PFSK-1 (cell line): ENCODE measurements around the gene PTN.

ENCODE experiments used
- FOXP2 ChIP-seq: optimal IDR thresholded peaks from 2 replicates; pipeline ENCODE3; 2011; ENCODE audit warnings: borderline replicate concordance, control low read depth, inconsistent platforms; ENCODE audit not compliant: insufficient read depth; ENCODE audit errors: extremely low read length, extremely low read depth
- POLR2AphosphoS5 ChIP-seq: IDR thresholded peaks from 2 replicates; pipeline ENCODE4 v1.6.1; 2012; ENCODE audit warnings: low read depth, mild to moderate bottlenecking, control low read depth, low read length, moderate library complexity
- SIN3A ChIP-seq: IDR thresholded peaks from 2 replicates; pipeline ENCODE4 v1.6.1; 2012; ENCODE audit warnings: mild to moderate bottlenecking, low read length, moderate library complexity, borderline replicate concordance; ENCODE audit not compliant: insufficient read depth
- TAF1 ChIP-seq: IDR thresholded peaks from 2 replicates; pipeline ENCODE4 v1.6.1; 2012; ENCODE audit warnings: low read length, control low read depth, borderline replicate concordance; ENCODE audit not compliant: insufficient read depth
- TF ChIP-seq, protein P1 (sequence below), 2 experiments: IDR thresholded peaks; 2 replicates each; pipeline versions ENCODE4 v1.6.1 to v1.8.0; 2011 to 2012; ENCODE audit warnings: low read depth in 2 of 2, low read length in 2 of 2, control low read depth in 1 of 2, inconsistent platforms in 1 of 2, mild to moderate bottlenecking in 1 of 2, moderate library complexity in 1 of 2; ENCODE audit not compliant: insufficient read depth in 1 of 2

The PTN gene

DNA sequence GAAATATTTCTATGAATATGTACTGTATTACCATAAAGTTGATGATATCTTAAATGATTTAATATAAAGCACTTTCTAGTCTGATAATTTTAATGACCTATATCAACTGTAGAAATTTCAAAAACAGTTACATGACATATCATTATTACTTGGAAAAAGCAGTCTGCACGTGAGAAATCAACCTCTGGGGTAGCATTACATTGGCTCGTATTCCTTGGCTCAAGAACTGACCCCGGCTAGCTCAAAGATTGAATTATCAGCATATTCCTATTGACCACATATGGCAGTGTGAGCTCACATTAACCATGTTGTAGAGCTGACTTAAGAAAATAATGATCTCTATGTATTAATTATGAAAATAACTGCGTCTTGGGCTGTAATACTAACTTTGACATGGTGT is 139.3 kb downstream of the PTN start:
- TF ChIP-seq, protein P1, sequence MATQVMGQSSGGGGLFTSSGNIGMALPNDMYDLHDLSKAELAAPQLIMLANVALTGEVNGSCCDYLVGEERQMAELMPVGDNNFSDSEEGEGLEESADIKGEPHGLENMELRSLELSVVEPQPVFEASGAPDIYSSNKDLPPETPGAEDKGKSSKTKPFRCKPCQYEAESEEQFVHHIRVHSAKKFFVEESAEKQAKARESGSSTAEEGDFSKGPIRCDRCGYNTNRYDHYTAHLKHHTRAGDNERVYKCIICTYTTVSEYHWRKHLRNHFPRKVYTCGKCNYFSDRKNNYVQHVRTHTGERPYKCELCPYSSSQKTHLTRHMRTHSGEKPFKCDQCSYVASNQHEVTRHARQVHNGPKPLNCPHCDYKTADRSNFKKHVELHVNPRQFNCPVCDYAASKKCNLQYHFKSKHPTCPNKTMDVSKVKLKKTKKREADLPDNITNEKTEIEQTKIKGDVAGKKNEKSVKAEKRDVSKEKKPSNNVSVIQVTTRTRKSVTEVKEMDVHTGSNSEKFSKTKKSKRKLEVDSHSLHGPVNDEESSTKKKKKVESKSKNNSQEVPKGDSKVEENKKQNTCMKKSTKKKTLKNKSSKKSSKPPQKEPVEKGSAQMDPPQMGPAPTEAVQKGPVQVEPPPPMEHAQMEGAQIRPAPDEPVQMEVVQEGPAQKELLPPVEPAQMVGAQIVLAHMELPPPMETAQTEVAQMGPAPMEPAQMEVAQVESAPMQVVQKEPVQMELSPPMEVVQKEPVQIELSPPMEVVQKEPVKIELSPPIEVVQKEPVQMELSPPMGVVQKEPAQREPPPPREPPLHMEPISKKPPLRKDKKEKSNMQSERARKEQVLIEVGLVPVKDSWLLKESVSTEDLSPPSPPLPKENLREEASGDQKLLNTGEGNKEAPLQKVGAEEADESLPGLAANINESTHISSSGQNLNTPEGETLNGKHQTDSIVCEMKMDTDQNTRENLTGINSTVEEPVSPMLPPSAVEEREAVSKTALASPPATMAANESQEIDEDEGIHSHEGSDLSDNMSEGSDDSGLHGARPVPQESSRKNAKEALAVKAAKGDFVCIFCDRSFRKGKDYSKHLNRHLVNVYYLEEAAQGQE (IDR thresholded peaks at IDR 0.05; ENCODE audit: insufficient read depth in 1 of 2, low read depth in 2 of 2, low read length in 2 of 2), result no peak
- no peak for TF ChIP-seq SIN3A
- TF ChIP-seq POLR2AphosphoS5, result no peak
- no peak for TF ChIP-seq FOXP2
- no peak for TF ChIP-seq TAF1

DNA sequence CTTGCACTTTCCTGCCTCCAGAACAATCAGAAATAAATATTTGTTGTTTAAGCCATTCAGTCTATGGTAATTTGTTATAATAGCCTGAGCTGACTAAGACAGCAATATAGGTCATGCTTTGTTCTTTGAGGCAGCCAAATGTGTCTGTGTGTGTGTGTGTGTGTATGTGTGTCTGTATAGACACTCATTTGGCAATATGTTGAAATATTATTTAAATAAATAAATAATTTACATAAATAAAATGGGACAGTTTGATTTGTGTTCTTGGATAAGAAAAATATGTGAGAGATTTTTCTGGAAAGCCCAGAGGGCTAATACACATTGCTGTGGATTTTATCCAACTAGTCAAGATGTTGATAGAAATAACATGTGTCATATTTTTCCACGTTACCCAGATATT is 140.2 kb downstream of the PTN start:
- TF ChIP-seq, protein P1 (IDR thresholded peaks at IDR 0.05; ENCODE audit: insufficient read depth in 1 of 2, low read depth in 2 of 2, low read length in 2 of 2), result no peak
- TF ChIP-seq POLR2AphosphoS5, result no peak
- no peak for TF ChIP-seq FOXP2

DNA sequence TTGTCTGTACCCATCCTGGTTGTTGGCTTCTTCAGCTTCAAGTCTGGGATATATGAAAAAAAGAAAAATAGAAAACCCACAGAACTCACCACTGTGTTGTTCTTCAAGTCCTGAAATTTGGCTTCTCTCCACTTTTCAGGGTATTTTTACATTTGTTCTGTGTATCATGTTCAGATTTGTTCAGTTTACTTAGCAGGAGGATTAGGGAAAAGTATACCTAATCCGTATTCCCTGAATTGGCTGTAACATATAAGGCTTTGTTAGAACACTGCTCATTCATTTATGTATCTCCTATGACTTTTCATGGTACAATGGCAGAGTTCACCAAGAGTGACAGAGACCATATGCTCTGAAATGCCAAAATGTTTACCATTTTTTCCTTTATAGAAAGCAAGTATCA is 146.9 kb downstream of the PTN start:
- no peak for TF ChIP-seq POLR2AphosphoS5
- TF ChIP-seq SIN3A, result no peak
- TF ChIP-seq TAF1, result no peak
- no peak for TF ChIP-seq FOXP2
- TF ChIP-seq, protein P1 (IDR thresholded peaks at IDR 0.05; ENCODE audit: insufficient read depth in 1 of 2, low read depth in 2 of 2, low read length in 2 of 2), result no peak

DNA sequence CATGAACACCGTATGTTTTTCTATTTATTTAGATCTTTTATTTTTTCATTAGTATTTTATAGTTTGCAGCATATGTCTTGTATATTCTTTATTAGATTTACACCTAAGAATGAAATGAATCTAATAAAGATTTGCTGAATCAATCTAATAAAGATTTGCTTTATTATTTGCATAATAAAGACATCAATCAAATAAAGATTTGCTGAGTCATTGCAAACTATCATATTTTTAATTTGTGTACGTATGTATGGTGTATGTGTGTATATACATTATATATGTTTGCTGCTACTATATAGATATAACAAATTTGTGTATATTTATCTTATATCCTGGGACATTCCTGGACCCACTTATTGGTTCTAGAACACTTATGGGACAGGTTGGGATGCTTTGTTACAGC is 147.5 kb downstream of the PTN start:
- no peak for TF ChIP-seq TAF1
- TF ChIP-seq POLR2AphosphoS5, result no peak
- TF ChIP-seq SIN3A, result no peak
- TF ChIP-seq, protein P1 (IDR thresholded peaks at IDR 0.05; ENCODE audit: insufficient read depth in 1 of 2, low read depth in 2 of 2, low read length in 2 of 2), result no peak
- no peak for TF ChIP-seq FOXP2
